Activated CD8-positive, alpha-beta memory T cell treated with anti-CD3 and anti-CD28 coated beads for 24 hours (primary cell): Measurements from ENCODE around the gene OGFOD3.

ENCODE experiments used
- DNase-seq: peaks from one replicate; pipeline ENCODE4 v3.0.0-alpha.2; 2020

OGFOD3 gene

GRCh38 chr17:82403662-82404660 is 14.4 kb downstream of the OGFOD3 start:
- no peak for DNase-seq

DNA sequence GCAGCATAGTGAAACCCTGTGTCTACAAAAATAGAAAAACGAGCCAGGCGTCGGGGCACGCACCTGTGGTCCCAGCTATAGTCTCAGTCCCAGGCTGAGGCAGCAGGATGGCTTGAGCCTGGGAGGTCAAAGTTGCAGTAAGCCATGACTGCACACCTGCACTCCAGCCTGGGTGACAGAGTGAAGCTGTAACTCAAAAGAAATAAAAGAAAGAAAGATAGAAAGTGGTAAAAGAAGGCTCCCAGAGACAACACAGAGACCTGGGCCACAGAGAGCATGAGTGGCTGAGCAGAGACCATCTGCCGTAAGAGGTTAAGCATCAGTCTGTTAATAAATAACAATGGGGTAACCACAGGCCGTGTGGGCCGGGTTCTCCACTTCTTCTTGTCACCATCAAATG is 15.5 kb downstream of the OGFOD3 start:
- DNase-seq = no peak

DNA sequence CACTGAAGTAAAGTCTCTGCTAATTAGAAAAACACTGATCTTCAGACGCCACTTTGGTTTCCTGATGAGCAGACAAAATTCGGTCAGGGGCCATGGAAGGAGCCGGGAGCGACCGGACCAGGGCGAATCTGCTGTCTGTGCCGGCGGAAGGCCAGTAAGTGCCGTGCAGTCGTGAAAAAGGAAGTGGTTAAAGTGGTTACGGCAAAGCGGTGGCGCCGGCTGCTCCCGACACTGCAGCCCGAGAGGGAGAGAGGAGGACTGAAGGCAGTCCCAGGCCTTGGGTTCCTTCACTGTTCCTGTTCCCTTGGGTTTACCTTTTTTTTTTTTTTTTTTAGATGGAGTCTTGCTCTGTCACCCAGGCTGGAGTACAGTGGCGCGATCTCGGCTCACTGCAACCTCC is 17.6 kb downstream of the OGFOD3 start:
- peak; percentile 73 for DNase-seq

- no peak for DNase-seq
Measured at GRCh38 chr17:82400206-82400605, 18.2 kb downstream of the OGFOD3 start.

GRCh38 chr17:82399601-82400101 is 18.7 kb downstream of the OGFOD3 start:
- no peak for DNase-seq

- no peak for DNase-seq
Measured at GRCh38 chr17:82399041-82399441, 19.3 kb downstream of the OGFOD3 start.

DNA sequence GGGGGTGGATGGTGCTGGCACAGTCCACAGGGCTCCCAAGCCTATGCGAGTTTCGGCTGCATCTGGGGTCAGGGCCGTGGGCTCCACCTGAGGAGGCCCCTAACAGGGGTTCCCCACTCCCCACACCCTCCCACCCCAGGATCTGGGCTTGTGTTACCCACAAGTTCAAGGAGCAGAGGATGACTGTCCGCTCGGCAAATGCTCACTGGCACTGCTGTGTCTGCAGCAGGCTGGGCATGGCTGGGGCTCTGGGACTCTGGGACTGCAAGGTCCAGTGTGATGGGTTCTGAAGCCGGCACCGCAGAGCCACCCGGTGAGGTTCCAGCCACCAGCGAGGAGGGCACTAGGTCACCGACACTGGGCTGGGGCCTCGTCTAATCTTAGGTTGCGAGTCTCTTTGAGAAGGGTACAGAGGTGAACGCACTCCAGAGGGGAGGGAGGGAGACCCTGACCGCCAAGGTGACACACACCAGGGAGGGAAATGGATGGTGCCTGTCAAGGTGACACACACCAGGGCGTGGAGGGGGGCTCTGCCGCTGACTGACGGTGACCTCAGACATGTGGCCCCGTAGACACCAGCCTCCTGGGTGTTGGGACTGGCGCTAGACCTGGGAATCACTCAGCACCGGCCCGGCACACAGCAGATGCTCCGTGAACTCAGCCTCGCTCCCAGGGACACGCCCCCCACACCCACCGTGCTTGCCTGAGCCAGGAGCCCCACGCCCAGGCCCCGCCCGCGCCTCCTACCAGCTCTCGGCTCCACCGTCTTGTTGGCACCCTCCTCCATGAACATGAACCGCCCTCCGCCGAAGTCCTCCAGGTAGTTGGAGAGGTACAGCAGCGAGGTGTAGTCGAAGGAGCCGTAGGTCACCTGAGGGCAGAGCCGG is 20.7 kb downstream of the OGFOD3 start:
- no peak for DNase-seq

GRCh38 chr17:82396601-82397435 is 21.6 kb downstream of the OGFOD3 start:
- no peak for DNase-seq

DNA sequence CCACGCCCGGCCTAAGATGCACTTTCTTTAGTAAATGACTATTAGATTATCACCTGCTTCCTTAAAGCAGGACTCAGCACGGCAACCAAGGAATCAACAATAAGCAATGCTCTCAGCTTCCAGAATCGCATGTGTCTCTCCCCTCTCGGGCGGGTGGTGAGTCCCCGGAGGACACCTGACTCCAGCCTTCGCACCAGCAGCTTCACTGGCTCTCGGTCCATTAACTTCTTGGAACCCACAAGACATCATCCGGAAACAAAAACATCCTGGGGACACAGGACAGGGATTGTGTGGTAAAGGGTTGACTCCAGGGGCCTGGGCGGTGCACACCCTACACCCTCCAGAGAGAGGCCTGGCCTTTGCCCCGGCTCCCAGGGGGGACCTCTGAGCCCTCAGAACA is 24.1 kb downstream of the OGFOD3 start:
- no peak for DNase-seq

- DNase-seq = no peak
Measured at GRCh38 chr17:82392941-82393340, 25.4 kb downstream of the OGFOD3 start.

- DNase-seq = no peak
Measured at GRCh38 chr17:82392209-82392920, 26.0 kb downstream of the OGFOD3 start.

GRCh38 chr17:82391496-82392066 is 26.8 kb downstream of the OGFOD3 start:
- DNase-seq = no peak

GRCh38 chr17:82390860-82391435 is 27.4 kb downstream of the OGFOD3 start:
- no peak for DNase-seq

DNA sequence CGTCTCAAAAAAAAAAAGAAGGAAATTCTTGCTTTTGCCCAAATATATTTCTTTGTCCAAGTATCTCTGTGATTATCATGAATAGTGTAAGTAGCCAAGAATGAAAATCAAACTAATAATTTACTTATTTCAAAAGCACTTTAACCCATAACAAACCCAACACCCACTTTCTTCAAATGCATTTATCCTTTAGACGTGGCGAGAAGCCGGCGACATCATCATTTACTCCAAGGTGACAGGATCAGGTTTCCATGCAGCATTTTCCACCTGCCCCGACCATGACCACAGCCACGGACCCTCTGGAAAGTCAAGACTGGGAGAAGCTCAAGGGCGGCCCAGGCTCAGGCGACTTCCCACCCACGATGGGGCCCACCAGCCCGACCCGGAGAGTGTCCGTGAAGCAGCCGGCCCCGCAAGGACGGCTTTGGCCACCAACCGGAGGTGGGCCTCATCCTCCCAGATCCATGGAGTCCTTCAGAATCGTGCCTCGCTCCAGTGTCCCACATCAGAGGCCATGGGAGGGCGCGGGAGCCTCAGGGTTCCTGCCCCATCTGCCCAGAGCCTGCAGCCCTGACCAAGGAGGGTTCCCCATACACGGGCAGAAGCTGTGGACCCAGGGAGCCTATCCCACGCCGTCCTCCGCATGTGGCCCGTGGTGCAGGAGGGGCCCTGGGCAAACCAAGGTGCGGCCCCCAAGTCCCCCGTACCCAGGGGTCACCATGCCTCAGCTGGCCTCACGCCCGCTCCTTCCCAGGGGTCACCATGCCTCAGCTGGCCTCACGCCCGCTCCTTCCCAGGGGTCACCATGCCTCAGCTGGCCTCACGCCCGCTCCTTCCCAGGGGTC is 28.1 kb downstream of the OGFOD3 start:
- no peak for DNase-seq

- DNase-seq = no peak
Measured at GRCh38 chr17:82389379-82389778, 29.0 kb downstream of the OGFOD3 start.

GRCh38 chr17:82388922-82389283 is 29.5 kb downstream of the OGFOD3 start:
- DNase-seq = no peak

GRCh38 chr17:82388223-82388921 is 30.0 kb downstream of the OGFOD3 start:
- no peak for DNase-seq

- no peak for DNase-seq
Measured at GRCh38 chr17:82387705-82388106, 30.7 kb downstream of the OGFOD3 start.

DNA sequence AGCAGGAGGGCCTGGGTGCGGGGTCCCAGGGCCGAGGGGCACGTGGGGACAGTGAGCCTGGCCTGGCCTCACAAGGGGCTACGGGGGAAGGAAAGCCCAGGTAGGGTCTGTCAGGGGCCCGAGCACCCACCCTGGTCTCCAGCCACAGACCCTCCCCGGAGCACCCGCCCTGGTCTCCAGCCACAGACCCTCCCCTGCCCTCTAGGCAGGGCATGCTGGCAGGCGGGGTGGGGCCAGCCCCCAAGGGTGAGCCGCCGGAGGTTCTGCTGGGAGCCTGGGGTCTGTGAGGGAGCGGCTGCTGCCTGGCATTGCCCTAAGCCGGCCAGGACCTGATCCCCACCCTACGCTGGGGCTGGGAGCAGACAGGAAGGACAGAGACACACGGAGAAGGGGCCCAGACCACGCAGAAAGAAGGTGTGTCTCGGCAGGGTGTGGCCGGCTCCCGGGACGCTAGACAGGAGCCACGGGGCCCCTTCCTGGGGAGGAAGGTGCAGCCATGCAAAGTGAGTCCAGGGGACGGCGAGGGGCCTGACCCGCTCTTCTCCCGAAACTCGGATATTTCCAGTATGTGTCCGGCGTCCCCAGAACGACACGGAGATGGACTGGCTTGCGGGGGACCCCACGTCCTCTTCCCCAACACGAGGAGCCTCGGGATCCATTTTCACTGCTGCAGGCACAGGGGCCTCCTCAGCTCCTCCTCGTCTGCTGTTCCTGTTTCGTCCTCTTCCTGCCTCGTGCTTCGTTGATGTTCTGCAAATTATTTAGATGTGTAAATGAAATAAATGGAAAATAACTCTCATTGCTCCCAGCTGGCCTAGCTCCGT is 31.3 kb downstream of the OGFOD3 start:
- DNase-seq = no peak
